DOHH2 (cell line): ENCODE results near the gene TPRG1L.

Experiments
- EZH2phosphoT487 ChIP-seq: fragments of 200-600 bp; sonication (generic); IDR thresholded peaks from 2 replicates; pipeline ENCODE4 v1.6.1; 2017; ENCODE audit warnings: borderline replicate concordance, mild to moderate bottlenecking, antibody characterized with exemption, low read length, moderate library complexity, mixed read lengths
- TF ChIP-seq, protein P1 (sequence below): fragments of 200-600 bp; sonication (generic); IDR thresholded peaks from one replicate; pipeline ENCODE4 v1.5.1; 2014; ENCODE audit warnings: antibody characterized with exemption, mild to moderate bottlenecking, low read depth, low read length; ENCODE audit not compliant: poor library complexity, severe bottlenecking

- TF ChIP-seq EZH2phosphoT487 = no peak
- TF ChIP-seq, protein P1, sequence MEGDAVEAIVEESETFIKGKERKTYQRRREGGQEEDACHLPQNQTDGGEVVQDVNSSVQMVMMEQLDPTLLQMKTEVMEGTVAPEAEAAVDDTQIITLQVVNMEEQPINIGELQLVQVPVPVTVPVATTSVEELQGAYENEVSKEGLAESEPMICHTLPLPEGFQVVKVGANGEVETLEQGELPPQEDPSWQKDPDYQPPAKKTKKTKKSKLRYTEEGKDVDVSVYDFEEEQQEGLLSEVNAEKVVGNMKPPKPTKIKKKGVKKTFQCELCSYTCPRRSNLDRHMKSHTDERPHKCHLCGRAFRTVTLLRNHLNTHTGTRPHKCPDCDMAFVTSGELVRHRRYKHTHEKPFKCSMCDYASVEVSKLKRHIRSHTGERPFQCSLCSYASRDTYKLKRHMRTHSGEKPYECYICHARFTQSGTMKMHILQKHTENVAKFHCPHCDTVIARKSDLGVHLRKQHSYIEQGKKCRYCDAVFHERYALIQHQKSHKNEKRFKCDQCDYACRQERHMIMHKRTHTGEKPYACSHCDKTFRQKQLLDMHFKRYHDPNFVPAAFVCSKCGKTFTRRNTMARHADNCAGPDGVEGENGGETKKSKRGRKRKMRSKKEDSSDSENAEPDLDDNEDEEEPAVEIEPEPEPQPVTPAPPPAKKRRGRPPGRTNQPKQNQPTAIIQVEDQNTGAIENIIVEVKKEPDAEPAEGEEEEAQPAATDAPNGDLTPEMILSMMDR = no peak
These were observed 24.5 kb upstream of the TPRG1L start for GRCh38 chr1:3600354-3600753.
